Fibroblast of upper back skin (primary cell): Measurements from ENCODE around the gene TTC3.
"Not testable (repeated sequence)": the region's sequence is repeated elsewhere in the genome, so short reads cannot be mapped to it uniquely, and the experiment has no call there.

ENCODE experiments used
- DNase-seq: peaks from one replicate; pipeline ENCODE4 v3.0.0-alpha.2; 2013

Gene TTC3, protein sequence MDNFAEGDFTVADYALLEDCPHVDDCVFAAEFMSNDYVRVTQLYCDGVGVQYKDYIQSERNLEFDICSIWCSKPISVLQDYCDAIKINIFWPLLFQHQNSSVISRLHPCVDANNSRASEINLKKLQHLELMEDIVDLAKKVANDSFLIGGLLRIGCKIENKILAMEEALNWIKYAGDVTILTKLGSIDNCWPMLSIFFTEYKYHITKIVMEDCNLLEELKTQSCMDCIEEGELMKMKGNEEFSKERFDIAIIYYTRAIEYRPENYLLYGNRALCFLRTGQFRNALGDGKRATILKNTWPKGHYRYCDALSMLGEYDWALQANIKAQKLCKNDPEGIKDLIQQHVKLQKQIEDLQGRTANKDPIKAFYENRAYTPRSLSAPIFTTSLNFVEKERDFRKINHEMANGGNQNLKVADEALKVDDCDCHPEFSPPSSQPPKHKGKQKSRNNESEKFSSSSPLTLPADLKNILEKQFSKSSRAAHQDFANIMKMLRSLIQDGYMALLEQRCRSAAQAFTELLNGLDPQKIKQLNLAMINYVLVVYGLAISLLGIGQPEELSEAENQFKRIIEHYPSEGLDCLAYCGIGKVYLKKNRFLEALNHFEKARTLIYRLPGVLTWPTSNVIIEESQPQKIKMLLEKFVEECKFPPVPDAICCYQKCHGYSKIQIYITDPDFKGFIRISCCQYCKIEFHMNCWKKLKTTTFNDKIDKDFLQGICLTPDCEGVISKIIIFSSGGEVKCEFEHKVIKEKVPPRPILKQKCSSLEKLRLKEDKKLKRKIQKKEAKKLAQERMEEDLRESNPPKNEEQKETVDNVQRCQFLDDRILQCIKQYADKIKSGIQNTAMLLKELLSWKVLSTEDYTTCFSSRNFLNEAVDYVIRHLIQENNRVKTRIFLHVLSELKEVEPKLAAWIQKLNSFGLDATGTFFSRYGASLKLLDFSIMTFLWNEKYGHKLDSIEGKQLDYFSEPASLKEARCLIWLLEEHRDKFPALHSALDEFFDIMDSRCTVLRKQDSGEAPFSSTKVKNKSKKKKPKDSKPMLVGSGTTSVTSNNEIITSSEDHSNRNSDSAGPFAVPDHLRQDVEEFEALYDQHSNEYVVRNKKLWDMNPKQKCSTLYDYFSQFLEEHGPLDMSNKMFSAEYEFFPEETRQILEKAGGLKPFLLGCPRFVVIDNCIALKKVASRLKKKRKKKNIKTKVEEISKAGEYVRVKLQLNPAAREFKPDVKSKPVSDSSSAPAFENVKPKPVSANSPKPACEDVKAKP (N-terminal part only)

DNA sequence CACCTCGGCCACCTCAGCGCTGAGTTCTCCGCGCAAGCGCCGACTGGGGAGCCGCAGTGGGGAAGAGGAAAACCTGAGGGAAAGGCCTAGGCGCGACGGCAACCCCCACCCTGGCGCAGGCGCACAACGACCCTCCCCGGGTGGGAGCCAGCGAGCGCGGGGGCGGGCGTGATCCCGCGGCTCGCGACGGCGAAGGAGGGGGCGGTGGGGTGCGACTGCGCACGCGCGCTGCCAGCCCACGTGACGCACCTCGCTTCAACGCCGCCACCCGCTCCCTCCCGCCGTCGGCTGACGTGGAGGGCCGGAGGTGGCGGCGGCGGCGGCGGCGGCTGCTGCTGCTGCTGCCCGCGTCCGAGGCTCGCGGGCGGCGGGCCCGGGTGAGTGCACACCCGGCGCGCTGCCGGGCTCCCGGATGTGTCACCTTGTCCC is at the start of gene TTC3, which contains the start of gene PIGP:
TTC3 (plus strand) TSS at position 267 of the 429 bp plus-strand sequence. CDS start 14,004 bp downstream, outside the sequence.
PIGP (minus strand) TSS at position 84 of the 429 bp plus-strand sequence. CDS start 556 bp downstream, outside the sequence.
- peak; percentile 96 for DNase-seq

DNA sequence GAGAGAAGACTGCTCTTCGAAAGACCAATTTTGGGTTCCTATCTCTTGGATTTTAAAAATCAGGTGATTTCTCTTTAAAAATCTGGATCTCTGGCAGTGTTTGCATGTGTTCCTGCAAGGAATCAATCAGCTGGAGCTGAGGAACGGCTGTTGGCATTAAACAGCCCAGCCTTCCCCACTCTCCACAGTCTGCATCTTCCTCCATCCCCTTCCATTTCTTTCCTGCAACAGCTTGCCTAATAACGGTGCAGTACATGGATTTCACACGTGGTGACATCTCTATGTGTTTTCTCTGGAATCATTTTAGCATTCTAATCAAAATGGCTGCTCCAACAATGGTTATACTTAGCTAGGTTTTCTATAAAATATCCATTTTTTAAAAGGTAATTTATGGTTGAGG is 46.6 kb upstream of the TTC3 start:
- no peak for DNase-seq

DNA sequence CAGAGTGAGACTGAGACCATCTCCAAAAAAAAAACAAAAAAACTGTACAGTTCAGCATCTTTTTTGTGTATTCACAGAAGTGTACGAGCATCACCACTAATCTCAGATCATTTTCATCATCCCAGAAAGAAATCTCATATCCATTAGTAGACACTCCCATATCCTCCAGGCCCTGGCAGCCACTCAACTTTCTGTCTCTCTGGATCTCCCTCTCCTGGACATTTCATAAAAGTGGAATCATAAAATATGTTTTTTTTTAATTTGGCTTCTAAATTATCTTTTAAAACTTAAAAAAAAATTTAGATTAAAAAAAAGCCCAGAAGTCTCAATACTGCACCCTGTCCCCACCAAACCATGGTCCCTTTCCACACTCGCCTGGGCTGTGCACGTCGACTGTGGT is 44.5 kb upstream of the TTC3 start:
- DNase-seq, result peak; percentile 29

DNA sequence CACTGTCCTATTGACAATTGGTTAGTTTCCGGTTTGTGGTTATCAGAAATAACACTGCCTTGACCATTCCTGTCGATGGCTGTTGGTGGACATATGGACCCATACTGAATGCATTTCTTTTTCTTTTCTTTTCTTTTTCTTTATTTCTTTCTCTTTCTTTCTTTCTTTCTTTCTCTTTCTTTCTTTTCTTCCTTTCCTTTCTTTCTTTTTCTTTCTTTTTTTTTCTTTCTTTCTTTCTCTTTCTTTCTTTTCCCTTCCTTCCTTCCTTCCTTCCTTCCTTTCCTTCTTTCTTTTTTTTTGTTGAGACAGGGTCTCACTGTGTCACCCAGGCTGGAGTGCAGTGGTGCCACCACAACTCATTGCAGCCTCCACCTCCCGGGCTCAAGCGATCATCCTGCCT is 42.2 kb upstream of the TTC3 start:
- DNase-seq, result no peak

DNA sequence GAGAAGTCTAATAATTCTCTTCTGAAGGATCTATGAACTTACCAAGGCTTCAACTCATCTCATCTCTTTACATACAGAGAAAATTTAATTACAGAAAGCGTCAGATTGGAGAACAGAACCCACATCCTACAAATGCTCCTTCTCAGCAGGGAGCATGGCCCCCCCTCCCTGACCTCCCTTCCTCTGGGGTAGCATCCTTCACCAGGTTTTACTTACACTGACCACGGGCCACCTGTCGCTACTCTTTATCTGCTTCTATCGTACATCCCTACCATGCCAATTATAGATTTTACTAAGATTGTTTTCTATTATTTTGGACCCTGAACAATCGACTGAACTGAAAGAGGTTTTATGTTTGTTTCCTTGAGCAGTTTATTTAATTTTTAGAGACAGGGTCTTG is 40.8 kb upstream of the TTC3 start:
- no peak for DNase-seq

DNA sequence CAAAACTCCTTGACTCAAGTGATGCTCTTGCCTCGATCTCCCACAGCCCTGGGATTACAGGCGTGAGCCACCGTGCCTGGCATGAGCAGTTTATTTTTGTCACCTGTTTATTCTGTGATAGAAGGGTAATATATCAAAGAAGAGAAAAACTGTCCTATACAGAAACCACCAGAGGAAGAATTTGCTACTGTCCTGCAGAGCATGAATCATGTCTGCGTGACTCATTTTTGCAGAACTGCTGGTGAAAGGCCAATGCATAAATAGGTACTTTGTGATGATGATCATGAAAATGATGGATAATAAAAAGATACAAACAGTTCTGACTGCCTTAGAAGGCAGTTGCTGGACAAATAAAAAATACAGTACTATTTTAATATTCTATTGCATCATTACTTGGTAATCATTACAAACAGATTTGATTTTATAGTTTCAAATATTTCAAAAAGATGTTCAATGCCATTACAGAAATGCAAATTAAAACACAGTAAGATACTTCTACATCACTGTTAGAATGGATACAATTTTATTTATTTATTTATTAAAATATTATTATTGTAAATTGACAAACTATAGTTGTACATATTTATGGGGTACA is 40.1 kb upstream of the TTC3 start:
- peak; percentile 71 for DNase-seq

DNA sequence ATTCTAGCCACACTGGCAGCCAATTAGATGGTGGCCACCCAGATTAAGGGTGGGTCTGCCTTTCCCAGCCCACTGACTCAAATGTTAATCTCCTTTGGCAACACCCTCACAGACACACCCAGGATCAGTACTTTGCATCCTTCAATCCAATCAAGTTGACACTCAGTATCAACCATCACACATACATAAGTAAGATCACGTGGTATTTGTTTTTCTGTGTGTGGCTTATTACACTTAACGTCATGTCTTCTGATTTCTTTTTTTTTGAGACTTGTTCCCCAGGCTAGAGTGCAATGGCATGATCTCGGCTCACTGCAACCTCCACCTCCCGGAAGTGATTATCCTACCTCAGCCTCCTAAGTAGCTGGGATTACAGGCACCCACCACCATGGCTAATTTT is 38.7 kb upstream of the TTC3 start:
- DNase-seq, result not testable (repeated sequence)

DNA sequence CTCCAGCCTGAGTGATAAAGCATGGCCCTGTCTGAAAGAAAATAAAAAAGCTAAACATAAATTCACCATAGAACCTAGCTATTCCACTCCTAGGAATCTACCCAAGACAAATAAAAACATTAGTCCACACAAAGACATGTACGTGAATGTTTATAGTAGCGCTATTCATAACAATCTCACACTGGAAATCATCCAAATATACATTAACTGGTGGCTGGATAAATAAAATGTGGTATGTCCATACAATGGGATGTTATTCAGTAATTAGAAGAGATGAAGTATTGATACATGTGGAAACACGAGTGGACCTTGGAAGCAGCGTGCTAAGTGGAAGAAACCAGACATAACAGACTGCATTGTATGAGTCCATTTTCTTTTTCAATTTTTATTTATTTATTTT is 36.9 kb upstream of the TTC3 start:
- no peak for DNase-seq

DNA sequence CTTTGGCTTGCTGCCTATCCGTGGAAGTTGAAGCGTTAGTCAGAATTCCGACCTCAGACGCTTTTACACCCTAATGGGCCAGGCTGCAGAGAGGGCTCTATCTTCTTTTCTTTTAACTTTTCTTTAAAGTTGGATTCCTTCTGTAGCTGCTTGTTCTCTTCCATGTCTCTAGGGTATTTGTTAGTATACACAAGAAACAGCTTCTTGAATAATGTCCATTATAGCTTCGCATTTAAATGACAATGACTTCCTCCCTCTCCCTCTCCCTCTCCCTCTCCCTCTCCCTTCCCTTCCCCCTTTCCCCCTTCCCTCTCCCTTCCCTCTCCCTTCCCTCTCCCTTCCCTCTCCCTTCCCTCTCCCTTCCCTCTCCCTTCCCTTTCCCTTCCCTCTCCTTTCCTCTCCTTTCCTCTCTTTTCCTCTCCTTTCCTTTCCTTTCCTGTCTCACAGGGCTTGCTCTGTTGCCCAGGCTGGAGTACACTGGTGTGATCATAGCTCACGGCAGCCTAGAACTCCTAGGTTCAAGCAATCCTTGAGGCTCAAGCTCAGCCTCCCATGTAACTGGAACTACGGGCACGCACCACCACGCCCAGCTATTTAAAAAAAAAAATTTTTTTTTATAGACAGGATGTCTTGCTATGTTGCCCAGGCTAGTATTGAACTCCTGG is 33.5 kb upstream of the TTC3 start:
- DNase-seq, result peak; percentile 12

DNA sequence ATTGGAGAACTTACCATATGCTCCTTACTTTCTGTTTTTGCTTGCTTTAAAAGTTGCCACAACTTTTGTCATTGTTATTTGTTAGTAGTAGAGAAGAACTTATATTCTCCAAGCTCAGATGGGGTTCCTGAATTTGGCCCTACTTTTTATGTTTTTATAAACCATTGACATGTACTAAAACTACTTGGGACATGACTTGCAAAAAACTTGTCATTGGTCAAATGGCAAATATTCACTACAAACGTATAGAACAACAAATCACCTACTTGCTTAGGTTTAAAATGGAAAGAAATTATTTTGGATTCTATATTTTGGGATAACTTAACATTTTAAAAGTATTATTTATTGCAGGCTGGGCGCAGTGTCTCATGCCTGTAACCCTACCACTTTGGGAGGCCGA is 32.8 kb upstream of the TTC3 start:
- DNase-seq, result no peak

DNA sequence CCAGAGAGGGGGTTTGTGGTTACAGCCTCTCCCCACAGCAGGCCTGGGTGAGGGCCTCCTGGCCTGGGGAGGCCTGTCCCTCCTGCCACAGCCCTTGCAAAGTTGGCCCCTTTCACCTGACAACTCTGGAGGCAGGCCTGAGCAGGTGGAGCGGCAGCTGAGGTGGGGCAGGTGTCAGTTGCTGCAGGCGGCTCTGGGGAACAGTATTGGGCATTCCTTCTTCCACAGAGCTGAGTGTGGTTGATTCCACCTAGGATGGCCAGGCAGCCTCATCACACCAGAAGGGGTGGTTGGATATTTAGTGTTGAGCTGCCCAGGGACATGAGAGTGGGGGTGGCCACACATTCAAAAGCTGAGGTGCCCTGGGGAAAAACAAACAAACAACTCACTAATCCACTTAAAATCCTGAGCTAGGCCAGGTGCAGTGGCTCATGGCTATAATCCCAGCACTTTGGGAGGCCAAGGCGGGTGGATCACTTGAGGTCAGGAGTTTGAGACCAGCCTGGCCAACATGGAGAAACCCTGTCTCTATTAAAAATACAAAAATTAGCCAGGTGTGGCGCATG is 31.3 kb upstream of the TTC3 start:
- DNase-seq, result no peak

DNA sequence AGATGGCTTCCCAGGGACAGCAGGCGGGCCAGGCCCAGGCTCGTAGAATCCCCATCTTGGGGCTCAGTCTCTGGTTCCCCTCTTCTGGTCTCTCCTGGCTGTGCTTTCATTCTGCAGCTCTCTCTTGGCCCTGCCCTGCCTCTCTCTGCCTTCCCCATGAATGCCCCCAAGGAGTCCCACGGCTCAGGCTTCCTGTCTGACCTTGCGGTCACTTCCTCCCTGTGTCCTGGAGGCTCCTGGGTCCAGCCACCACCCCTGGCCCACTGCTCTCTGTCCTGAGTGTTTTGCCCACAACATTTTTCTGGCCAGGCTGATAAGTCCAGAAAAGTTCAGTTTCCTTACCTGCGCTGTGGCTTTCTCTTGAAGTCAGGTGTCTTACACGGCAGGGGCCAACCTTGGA is 29.2 kb upstream of the TTC3 start:
- DNase-seq, result no peak

DNA sequence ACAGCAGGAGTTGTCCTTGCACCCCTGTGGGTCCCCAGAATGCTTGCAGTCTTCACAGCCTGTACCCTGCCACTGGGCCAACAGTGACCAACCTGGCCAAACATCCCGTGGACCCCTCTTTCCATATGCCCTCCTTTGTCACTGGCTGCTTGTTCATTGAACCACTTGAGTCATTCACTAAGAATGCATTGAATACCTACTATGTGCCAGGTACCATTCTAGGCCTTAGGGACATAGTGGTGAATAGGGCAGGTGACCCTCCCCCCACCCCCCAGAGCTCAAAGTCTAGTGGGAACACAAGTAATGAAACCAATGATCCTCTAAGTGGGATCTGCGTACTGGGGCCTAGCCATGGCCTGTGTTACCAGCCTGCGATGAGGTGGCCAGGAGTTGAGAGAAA is 28.4 kb upstream of the TTC3 start:
- no peak for DNase-seq

DNA sequence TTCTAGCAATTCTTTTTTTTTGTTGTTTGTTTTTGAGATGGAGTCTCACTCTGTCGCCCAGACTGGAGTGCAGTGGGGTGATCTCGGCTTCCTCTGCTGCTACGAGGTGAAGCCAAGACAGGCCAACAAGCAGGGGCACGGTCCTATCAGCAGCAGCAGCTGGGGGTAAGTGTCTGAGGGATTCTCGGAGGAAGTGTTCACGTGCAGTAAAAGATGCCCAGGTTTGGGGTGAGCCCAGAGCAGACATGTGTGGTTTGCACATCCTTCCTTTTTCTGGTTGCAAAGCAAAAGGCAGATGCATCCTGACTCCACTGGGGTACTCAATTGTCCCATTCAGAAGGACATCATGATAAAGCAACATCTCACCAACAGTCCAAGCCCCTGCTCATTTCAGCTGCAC is 27.9 kb upstream of the TTC3 start:
- no peak for DNase-seq

DNA sequence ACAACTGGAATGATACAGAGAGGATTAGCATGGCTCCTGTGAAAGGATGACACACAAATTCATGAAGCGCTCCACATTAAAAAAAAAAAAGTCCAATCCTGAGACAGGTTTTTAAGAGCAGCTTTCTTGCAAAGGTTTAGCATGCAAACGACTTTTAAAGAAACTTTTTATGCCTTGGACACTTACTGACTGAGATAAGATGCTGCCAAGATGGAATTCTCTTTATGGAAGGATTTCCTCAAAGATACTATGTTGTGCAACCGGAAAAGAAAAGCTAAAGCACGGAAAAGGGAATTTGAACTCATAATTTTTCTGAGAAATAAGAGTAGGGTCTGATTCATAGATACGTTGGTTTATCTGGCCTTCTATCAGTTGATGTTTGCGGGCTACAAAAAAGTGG is 27.5 kb upstream of the TTC3 start:
- no peak for DNase-seq

DNA sequence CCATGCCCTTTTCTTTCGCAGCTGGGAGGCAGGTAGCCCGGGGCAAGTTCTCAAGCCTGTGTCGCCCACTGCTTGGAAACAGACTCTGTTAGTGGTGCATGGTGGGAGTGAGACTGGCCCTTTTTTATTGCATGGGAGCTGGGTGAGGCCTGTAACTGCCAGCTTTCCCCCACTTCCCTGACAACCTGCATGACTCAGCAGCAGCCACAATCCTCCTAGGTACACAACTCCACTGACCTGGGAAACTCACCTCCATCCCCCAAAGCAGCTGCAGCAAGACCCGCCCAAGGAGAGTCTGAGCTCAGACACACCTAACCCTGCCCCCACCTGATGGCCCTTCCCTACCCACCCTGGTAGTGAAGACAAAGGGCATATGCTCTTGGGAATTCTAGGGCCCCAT is 26.0 kb upstream of the TTC3 start:
- DNase-seq, result no peak

DNA sequence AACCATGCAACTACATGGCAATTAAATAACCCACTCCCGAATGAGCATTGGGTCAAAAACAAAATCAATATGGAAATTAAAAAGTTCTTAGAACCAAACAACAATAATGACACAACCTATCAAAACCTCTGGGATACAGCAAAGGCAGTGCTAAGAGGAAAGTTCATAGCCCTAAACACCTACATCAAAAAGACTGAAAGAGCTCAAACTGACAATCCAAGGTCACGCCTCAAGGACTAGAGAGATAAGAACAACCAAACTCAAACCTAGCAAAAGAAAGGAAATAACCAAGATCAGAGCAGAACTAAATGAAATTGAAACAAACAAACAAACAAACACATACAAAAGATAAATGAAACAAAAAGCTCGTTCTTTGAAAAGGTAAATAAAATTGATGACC is 23.3 kb upstream of the TTC3 start:
- DNase-seq, result not testable (repeated sequence)

DNA sequence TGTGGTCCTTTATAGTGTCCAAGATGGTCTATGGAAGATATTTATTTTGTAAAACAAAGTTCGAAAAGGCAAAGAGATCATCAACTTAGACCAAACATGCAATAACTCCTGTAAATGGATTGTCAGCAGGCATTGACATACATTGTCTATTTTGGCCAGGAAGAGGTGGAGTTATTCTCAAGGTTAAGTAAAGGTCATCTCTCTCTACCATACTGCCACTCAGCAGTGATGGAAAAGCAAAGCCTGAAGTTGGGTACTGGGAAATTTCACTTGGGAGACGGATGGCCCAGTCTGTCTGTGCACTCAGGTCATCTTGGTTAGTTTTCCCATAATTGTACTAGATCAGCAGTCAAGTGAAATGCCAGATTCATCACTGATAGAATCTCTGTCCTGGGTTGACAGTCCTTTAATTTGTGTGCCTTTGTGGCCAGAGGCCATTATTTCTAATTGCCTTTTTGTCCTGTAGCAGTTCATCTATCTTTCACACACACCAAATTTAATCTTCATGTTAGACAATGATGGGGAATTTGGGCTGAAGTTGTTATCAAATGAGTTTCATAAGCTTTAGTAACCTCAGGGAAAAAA is 17.7 kb upstream of the TTC3 start:
- no peak for DNase-seq

DNA sequence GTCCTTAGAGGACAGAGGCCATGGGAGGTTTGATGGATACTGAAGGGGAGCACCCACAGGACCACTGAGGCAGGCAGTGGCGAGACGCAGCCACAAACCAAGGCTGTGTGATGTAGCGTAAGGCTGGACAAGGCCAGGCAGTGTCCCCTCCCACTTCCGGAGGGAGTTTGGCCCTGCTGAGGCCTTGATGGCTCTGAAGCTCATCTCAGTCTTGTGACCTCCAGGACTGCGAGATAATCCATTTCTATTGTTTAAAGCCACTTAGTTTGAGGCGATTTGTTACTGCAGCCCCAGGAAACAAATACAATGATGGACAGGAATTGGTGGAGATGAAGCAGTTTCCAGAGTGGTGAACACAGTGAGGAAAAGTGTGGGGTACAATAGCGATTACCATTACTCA is 15.4 kb upstream of the TTC3 start:
- no peak for DNase-seq

DNA sequence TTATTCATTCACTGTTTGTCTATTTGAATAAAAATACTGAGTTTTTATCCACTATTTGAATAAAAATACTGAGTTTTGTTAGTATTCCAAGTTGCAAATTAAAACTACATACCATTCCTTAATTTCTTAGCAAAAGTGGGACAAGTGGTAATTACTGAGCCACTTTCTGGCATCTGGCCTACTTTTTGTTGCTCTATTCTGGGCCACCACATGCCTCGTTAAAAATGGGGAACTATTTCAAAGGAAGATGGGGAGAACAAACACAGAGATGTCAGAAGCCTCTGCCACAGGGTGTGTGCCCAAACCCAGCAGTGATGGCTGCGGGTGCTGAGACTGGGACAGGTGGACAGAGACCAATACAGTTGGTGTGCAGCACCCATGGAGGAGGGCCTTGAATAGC is 14.8 kb upstream of the TTC3 start:
- DNase-seq, result no peak

DNA sequence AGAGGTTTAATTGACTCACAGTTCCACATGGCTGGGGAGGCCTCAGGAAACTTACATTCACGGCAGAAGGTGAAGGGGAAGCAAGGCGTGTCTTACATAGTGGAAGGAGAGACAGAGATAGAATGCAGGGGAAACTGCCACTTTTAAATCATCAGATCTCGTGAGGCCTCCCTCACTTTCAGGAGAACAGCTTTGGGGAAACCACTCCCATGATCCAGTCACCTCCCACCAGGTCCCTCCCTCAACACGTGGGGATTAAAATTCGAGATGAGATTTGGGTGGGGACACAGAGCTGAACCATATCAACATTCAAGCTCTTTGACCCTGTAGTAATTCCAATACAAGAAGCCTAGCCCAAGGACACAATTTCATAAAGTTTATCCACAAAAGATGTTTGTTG is 13.9 kb upstream of the TTC3 start:
- DNase-seq, result no peak
